HG03196 (cell line): Measurements from ENCODE around the gene ALG9.

ENCODE experiments used
- ATAC-seq: cut with Tn5 transposase; IDR thresholded peaks from one replicate; pipeline ENCODE4 v1.9.1; 2021; ENCODE audit not compliant: unreplicated experiment

Gene ALG9

DNA sequence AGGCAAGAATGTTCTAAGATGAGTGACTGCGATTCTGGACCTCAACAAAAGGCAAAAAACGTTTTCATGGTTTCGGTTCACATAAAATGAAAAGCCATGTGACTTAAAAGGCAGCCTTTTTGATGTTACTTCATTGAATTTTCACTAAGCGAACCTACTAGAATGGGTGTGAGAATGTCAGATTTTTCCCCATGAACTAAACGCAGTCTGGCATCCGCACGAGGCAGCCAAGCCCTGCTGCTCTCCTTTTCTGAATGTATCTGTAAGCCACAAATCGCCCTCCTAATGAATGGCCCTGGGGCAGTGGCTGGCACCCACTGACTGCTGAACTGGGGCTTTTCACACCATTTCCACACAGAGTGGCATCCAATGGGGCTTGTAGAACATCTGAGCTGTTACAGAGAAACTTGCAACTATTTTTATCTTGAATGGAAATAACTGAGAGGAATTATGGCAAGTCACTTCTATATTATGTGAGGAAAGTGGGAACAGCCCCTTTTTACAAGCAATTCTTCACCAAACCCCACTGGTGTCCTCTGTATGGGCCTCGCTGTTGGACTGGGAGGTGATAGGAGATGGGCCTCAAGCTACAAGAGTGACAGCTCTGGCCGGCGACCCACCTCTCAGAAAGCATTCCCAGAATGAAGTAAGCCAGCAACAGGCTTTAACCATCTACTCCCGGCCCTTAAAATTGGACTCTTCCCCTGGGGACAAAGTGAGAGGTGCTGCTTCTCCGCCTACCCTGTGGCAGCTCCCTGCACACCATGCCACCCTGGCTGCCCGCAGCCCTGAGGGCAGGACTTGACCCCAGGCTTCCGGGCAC is 134.5 kb downstream of the ALG9 start:
- ATAC-seq: no peak
